MM.1S (cell line): ENCODE data around the gene CADM2.

Experiments
- DNase-seq: peaks from one replicate; pipeline ENCODE4 v3.0.0-alpha.2; 2015
- H2AFZ ChIP-seq: fragments of 300-600 bp; sonication (generic); 2 replicates; pipeline ENCODE4 v1.6.0; 2016; ENCODE audit warnings: antibody characterized with exemption, low read length
- H3F3A ChIP-seq: fragments of 300-600 bp; sonication (generic); 2 replicates; pipeline ENCODE4 v1.6.1; 2016; ENCODE audit warnings: mild to moderate bottlenecking, antibody characterized with exemption, low read length, moderate library complexity, mixed read lengths; ENCODE audit not compliant: insufficient read depth
- H3K27ac ChIP-seq: fragments of 300-600 bp; sonication (generic); 2 replicates; pipeline ENCODE4 v1.5.1; 2016; ENCODE audit warnings: mild to moderate bottlenecking, low read length
- H3K27me3 ChIP-seq: fragments of 300-600 bp; sonication (generic); replicated peaks from 2 replicates; pipeline ENCODE4 v1.6.0; 2016; ENCODE audit warnings: low read length; ENCODE audit not compliant: insufficient read depth
- H3K36me3 ChIP-seq: fragments of 300-600 bp; sonication (generic); replicated peaks from 2 replicates; pipeline ENCODE4 v1.6.1; 2016; ENCODE audit warnings: mild to moderate bottlenecking, low read length, mixed read lengths; ENCODE audit not compliant: insufficient read depth
- H3K4me1 ChIP-seq: fragments of 300-600 bp; sonication (generic); 2 replicates; pipeline ENCODE4 v1.6.1; 2016; ENCODE audit warnings: low read length, mixed read lengths
- H3K4me2 ChIP-seq: fragments of 300-600 bp; sonication (generic); 2 replicates; pipeline ENCODE4 v1.6.0; 2016; ENCODE audit warnings: low read depth, low read length
- H3K4me3 ChIP-seq: fragments of 300-600 bp; sonication (generic); 2 replicates; pipeline ENCODE4 v1.5.1; 2016; ENCODE audit warnings: low read length, mixed read lengths
- H3K79me2 ChIP-seq: fragments of 300-600 bp; sonication (generic); 2 replicates; pipeline ENCODE4 v1.6.1; 2016; ENCODE audit warnings: mixed run types, low read length, mixed read lengths
- H3K9ac ChIP-seq: fragments of 300-600 bp; sonication (generic); 2 replicates; pipeline ENCODE4 v1.6.1; 2016; ENCODE audit warnings: low read length, mixed read lengths
- H3K9me2 ChIP-seq: fragments of 300-600 bp; sonication (generic); replicated peaks from 2 replicates; pipeline ENCODE4 v1.6.1; 2016; ENCODE audit warnings: mild to moderate bottlenecking, low read length, mixed read lengths; ENCODE audit not compliant: insufficient read depth
- H3K9me3 ChIP-seq: fragments of 300-600 bp; sonication (generic); replicated peaks from 2 replicates; pipeline ENCODE4 v1.6.1; 2016; ENCODE audit warnings: mild to moderate bottlenecking, low read length, mixed read lengths; ENCODE audit not compliant: insufficient read depth
- H4K20me1 ChIP-seq: fragments of 300-600 bp; sonication (generic); 2 replicates; pipeline ENCODE4 v1.6.1; 2016; ENCODE audit warnings: mild to moderate bottlenecking, low read length, moderate library complexity, mixed read lengths; ENCODE audit not compliant: insufficient read depth
- EZH2 ChIP-seq: fragments of 300-600 bp; sonication (generic); optimal IDR thresholded peaks from 2 replicates; pipeline ENCODE3; 2017; ENCODE audit warnings: low read depth, mild to moderate bottlenecking, antibody characterized with exemption, low read length, mixed read lengths
- EZH2phosphoT487 ChIP-seq: fragments of 300-600 bp; sonication (generic); IDR thresholded peaks from 2 replicates; pipeline ENCODE4 v1.6.1; 2018; ENCODE audit warnings: antibody characterized with exemption, low read length
- TF ChIP-seq, protein P1 (sequence below): fragments of 300-600 bp; sonication (generic); IDR thresholded peaks from 2 replicates; pipeline ENCODE4 v1.5.1; 2016; ENCODE audit warnings: antibody characterized with exemption, low read length, mixed read lengths

Gene CADM2

DNA sequence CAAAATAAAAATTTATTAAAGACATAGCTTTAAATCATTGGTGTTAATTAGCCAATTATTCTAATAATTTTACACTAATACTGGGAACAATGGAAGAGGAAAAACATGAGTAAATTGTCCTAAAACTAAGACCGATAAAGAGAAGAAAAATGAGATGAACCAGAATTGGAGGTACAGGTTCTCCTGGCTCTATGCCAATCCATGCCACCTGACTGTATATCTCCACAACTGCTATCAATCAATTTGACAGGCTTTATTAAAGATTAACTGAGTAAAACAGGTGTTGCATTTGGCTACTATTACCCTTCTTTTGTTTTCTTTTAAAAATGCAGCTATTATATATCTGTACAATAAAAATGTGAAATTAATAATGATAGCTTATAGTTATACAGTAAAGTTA, 850.0 kb downstream of the CADM2 start:
- no peaks in the 10 kb centered on the region for H3K79me2 ChIP-seq
- no peak overlapping the region for H3K4me2 ChIP-seq
- no peaks in the 10 kb centered on the region for H3K27me3 ChIP-seq
- TF ChIP-seq, protein P1, sequence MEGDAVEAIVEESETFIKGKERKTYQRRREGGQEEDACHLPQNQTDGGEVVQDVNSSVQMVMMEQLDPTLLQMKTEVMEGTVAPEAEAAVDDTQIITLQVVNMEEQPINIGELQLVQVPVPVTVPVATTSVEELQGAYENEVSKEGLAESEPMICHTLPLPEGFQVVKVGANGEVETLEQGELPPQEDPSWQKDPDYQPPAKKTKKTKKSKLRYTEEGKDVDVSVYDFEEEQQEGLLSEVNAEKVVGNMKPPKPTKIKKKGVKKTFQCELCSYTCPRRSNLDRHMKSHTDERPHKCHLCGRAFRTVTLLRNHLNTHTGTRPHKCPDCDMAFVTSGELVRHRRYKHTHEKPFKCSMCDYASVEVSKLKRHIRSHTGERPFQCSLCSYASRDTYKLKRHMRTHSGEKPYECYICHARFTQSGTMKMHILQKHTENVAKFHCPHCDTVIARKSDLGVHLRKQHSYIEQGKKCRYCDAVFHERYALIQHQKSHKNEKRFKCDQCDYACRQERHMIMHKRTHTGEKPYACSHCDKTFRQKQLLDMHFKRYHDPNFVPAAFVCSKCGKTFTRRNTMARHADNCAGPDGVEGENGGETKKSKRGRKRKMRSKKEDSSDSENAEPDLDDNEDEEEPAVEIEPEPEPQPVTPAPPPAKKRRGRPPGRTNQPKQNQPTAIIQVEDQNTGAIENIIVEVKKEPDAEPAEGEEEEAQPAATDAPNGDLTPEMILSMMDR: no peak
- no peak for TF ChIP-seq EZH2phosphoT487
- TF ChIP-seq EZH2: no peak
- no peaks in the 10 kb centered on the region for H4K20me1 ChIP-seq
- no peak overlapping the region for H3K9ac ChIP-seq
- H3K4me1 ChIP-seq: no peaks in the 10 kb centered on the region
- DNase-seq: no peak
- no peak overlapping the region for H2AFZ ChIP-seq
- H3K36me3 ChIP-seq: no peaks in the 10 kb centered on the region
- H3K4me3 ChIP-seq: no peak overlapping the region
- no peaks in the 10 kb centered on the region for H3K9me2 ChIP-seq
- H3K9me3 ChIP-seq: no peaks in the 10 kb centered on the region
- H3K27ac ChIP-seq: no peak overlapping the region
- no peaks in the 10 kb centered on the region for H3F3A ChIP-seq

DNA sequence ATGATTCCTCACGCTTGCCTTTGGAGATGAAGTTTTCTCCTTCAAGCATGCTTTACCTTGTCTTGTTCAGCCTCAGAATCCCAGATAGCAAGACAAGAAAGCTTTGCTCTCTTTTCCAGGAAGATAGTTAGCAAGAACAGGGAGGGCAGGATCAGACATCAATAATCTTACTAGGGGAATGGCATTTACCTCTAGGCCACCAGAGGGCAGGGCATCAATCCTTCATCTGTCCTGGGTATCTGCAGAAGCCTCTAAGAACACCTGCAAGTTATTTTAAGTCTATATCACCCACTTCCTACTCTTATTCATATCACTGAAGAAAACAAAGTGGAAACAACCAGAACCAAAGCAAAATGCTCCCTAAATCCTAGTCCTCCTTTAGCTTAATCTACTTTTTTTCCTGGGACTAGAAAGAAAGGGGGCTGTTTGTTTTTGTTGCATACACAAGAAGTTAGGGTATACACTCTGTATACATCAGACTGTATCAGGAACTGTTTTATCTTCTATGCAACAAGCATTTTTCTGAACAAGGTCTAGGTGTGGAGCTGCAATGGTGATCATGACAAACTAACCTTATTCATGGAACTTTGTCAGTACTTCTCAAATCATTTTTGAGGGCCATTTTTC, 862.5 kb downstream of the CADM2 start:
- no peaks in the 10 kb centered on the region for H4K20me1 ChIP-seq
- H3K27ac ChIP-seq: no peak overlapping the region
- H3K36me3 ChIP-seq: no peaks in the 10 kb centered on the region
- peak overlapping the region; percentile 26; the same call in 1 of the 2 replicates for H2AFZ ChIP-seq
- no peak overlapping the region for H3K9ac ChIP-seq
- no peak for TF ChIP-seq EZH2phosphoT487
- TF ChIP-seq, protein P1: peak; percentile 72
- TF ChIP-seq EZH2: no peak
- H3K4me1 ChIP-seq: 0 out of 2 replicates have a peak, but pooled peaks cover 4% of the 10 kb centered on the region
- no peaks in the 10 kb centered on the region for H3K79me2 ChIP-seq
- H3K9me3 ChIP-seq: no peaks in the 10 kb centered on the region
- no peaks in the 10 kb centered on the region for H3K9me2 ChIP-seq
- peak; percentile 75 for DNase-seq
- H3K4me3 ChIP-seq: no peak overlapping the region
- no peaks in the 10 kb centered on the region for H3F3A ChIP-seq
- H3K4me2 ChIP-seq: no peak overlapping the region; the same call in 1 of the 2 replicates
- no peaks in the 10 kb centered on the region for H3K27me3 ChIP-seq

DNA sequence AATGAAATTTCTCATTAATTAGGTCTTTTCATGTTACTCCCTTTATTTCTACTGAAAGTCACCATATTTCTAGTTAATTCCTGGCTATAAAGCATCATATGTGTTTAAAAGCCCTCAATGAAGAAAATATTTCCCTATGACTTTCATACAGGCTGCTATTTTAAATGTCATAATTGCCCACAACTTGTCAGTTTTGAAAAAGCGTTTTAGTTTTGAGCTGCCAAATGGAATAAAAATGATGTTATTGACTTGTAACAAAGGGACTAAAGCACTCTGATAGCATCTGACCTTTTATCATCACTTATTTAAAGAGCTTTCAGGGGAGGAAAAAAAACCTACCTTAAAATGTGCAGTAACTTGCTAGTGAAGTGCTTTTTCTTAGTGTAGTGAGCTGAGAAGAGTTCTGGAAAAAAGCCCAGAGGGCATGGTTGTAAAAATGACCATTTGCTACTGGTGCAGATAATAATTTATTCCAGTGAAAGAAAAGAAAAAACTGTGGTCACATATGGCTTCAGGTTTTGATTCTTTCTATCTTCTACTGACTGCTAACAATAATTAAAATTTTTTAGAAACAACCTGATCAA, 877.2 kb downstream of the CADM2 start:
- Histone ChIP-seq H3K9me2 (no peaks in the 10 kb centered on the region), H3K4me1 (no peaks in the 10 kb centered on the region), H4K20me1 (no peaks in the 10 kb centered on the region), H3F3A (no peaks in the 10 kb centered on the region), H3K27me3 (no peaks in the 10 kb centered on the region), H3K4me3 (no peak overlapping the region), H3K9ac (no peak overlapping the region), H3K27ac (no peak overlapping the region), H3K4me2 (no peak overlapping the region), H2AFZ (no peak overlapping the region), H3K79me2 (no peaks in the 10 kb centered on the region), H3K36me3 (no peaks in the 10 kb centered on the region), H3K9me3 (no peaks in the 10 kb centered on the region)
- DNase-seq: no peak
- TF ChIP-seq EZH2 (no peak), EZH2phosphoT487 (no peak)
- TF ChIP-seq, protein P1: no peak
